ENCODE results near the gene OSBPL6. TPM values are rescaled to one million over a fixed set of nuclear protein-coding genes. Genes with fewer than 3 reads are reported as not detected.

Gene OSBPL6
- total and polyA plus RNA-seq, 2 of the 13 experiments (the other 11 are each of a cell fraction or from before 2014, with no cell fraction given) = 0.03 to 0.11 TPM

DNA sequence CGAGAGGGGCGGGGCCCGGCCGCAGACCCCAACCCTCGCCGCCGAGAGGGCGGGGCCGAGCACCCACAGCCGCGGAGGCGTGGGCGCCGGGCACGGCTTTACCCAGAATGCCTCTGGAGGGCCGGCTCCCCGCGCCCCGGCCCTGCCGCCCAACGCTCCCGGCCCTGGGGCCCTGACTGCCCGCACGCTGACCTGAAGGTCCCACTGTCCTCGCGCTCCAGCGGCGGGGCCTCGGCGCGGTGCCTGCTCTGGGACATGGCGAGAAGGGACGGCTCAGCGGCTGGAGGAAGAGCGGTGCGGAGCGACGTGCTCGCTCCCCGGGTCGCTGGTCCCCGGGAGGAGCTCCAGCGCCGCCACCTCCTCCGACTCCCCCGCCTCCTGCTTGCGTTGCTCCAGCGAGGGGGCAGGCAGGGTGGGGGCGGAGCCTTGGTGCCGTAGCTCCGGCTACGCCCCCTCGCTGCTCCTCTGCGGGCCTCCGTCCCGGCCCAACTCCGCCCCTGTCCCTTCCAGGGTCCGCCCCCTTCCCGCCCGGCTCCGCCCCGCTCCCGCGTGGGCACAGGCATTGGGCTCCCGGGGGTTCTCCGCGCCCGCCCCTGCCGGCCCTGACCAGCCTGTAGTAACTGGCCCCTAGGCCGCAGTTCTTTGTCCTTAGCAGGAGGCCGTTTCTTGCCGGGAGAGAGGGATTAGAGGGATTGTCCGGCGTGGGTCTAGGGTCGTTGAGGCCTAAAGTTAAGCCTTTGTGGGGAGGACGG is 256.6 kb downstream of the OSBPL6 start, which contains the start of the genes PJVK and PRKRA (continued):
- TF ChIP-seq, protein P1, sequence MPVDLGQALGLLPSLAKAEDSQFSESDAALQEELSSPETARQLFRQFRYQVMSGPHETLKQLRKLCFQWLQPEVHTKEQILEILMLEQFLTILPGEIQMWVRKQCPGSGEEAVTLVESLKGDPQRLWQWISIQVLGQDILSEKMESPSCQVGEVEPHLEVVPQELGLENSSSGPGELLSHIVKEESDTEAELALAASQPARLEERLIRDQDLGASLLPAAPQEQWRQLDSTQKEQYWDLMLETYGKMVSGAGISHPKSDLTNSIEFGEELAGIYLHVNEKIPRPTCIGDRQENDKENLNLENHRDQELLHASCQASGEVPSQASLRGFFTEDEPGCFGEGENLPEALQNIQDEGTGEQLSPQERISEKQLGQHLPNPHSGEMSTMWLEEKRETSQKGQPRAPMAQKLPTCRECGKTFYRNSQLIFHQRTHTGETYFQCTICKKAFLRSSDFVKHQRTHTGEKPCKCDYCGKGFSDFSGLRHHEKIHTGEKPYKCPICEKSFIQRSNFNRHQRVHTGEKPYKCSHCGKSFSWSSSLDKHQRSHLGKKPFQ (CRISPR knock-in tag; IDR thresholded peaks at IDR 0.05; ENCODE audit: insufficient replicate concordance) = no peak
- TF ChIP-seq, protein P2, sequence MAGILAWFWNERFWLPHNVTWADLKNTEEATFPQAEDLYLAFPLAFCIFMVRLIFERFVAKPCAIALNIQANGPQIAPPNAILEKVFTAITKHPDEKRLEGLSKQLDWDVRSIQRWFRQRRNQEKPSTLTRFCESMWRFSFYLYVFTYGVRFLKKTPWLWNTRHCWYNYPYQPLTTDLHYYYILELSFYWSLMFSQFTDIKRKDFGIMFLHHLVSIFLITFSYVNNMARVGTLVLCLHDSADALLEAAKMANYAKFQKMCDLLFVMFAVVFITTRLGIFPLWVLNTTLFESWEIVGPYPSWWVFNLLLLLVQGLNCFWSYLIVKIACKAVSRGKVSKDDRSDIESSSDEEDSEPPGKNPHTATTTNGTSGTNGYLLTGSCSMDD (CRISPR knock-in tag; IDR thresholded peaks at IDR 0.05) = no peak
- TF ChIP-seq ELF4 (CRISPR knock-in tag; IDR thresholded peaks at IDR 0.05; ENCODE audit: borderline replicate concordance) = peak; percentile 86
- no peak for TF ChIP-seq U2AF1 (optimal IDR thresholded peaks at IDR 0.05; ENCODE audit: low read depth, low read length)
- peak; percentile 84; the same call in 1 of the 2 replicates for TF ChIP-seq HOXA5 (CRISPR knock-in tag; IDR thresholded peaks at IDR 0.05)
- TF ChIP-seq ZMYM2 (CRISPR knock-in tag; IDR thresholded peaks at IDR 0.05) = no peak
- peak; percentile 83; the same call in 1 of the 2 replicates for TF ChIP-seq ZNF678 (CRISPR knock-in tag; IDR thresholded peaks at IDR 0.05)
- TF ChIP-seq MEIS2 (CRISPR knock-in tag; IDR thresholded peaks at IDR 0.05) = peak; percentile 55
- TF ChIP-seq ZNF296 (CRISPR knock-in tag; conservative IDR thresholded peaks at IDR 0.05) = no peak
- no peak for TF ChIP-seq ZNF644 (CRISPR knock-in tag; IDR thresholded peaks at IDR 0.05; ENCODE audit: low read depth)
- TF ChIP-seq, protein P3, sequence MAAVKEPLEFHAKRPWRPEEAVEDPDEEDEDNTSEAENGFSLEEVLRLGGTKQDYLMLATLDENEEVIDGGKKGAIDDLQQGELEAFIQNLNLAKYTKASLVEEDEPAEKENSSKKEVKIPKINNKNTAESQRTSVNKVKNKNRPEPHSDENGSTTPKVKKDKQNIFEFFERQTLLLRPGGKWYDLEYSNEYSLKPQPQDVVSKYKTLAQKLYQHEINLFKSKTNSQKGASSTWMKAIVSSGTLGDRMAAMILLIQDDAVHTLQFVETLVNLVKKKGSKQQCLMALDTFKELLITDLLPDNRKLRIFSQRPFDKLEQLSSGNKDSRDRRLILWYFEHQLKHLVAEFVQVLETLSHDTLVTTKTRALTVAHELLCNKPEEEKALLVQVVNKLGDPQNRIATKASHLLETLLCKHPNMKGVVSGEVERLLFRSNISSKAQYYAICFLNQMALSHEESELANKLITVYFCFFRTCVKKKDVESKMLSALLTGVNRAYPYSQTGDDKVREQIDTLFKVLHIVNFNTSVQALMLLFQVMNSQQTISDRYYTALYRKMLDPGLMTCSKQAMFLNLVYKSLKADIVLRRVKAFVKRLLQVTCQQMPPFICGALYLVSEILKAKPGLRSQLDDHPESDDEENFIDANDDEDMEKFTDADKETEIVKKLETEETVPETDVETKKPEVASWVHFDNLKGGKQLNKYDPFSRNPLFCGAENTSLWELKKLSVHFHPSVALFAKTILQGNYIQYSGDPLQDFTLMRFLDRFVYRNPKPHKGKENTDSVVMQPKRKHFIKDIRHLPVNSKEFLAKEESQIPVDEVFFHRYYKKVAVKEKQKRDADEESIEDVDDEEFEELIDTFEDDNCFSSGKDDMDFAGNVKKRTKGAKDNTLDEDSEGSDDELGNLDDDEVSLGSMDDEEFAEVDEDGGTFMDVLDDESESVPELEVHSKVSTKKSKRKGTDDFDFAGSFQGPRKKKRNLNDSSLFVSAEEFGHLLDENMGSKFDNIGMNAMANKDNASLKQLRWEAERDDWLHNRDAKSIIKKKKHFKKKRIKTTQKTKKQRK (IDR thresholded peaks at IDR 0.05; ENCODE audit: low read length) = no peak
- no peak for TF ChIP-seq SIX1 (CRISPR knock-in tag; IDR thresholded peaks at IDR 0.05; ENCODE audit: borderline replicate concordance)
- TF ChIP-seq ZFX (CRISPR knock-in tag; IDR thresholded peaks at IDR 0.05; ENCODE audit: low read depth) = peak; percentile 99
- TF ChIP-seq, protein P4, sequence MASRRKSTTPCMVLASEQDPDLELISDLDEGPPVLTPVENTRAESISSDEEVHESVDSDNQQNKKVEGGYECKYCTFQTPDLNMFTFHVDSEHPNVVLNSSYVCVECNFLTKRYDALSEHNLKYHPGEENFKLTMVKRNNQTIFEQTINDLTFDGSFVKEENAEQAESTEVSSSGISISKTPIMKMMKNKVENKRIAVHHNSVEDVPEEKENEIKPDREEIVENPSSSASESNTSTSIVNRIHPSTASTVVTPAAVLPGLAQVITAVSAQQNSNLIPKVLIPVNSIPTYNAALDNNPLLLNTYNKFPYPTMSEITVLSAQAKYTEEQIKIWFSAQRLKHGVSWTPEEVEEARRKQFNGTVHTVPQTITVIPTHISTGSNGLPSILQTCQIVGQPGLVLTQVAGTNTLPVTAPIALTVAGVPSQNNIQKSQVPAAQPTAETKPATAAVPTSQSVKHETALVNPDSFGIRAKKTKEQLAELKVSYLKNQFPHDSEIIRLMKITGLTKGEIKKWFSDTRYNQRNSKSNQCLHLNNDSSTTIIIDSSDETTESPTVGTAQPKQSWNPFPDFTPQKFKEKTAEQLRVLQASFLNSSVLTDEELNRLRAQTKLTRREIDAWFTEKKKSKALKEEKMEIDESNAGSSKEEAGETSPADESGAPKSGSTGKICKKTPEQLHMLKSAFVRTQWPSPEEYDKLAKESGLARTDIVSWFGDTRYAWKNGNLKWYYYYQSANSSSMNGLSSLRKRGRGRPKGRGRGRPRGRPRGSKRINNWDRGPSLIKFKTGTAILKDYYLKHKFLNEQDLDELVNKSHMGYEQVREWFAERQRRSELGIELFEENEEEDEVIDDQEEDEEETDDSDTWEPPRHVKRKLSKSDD (CRISPR knock-in tag; IDR thresholded peaks at IDR 0.05; ENCODE audit: low read depth) = no peak; the same call in none of the 2 replicates
- peak; percentile 63; the same call in 1 of the 2 replicates for TF ChIP-seq SRY (CRISPR knock-in tag; IDR thresholded peaks at IDR 0.05)
